CD4-positive, CD25-positive, alpha-beta regulatory T cell (primary cell): Measurements from ENCODE around the gene SIGLEC15. TPM values are rescaled to one million over a fixed set of nuclear protein-coding genes. Genes with fewer than 3 reads are reported as not detected.
"Not testable (repeated sequence)": the region's sequence is repeated elsewhere in the genome, so short reads cannot be mapped to it uniquely, and the experiment has no call there.

Source experiments
- ATAC-seq, 2 donors: fragments of 150-1000 bp; cut with Tn5 transposase; one replicate each; pipeline ENCODE4 v1.10.0; 2021; ENCODE audit warnings: low read depth in 2 of 2, moderate number of reproducible peaks in 2 of 2, moderate library complexity in 1 of 2
- DNase-seq, 3 donors: peaks; one replicate each; pipeline versions ENCODE4 v3.0.0 to v3.0.0-alpha.2; 2012 to 2022; ENCODE audit warnings: mixed read lengths in 1 of 3
- H3K27ac ChIP-seq: one replicate; pipeline ENCODE4 v1.7.0; 2013; ENCODE audit warnings: mild to moderate bottlenecking, low read length; ENCODE audit not compliant: insufficient read depth, poor library complexity, severe bottlenecking
- H3K27me3 ChIP-seq: one replicate; pipeline ENCODE4 v1.7.0; 2013; ENCODE audit warnings: low read length; ENCODE audit not compliant: control insufficient read depth, insufficient read depth
- H3K36me3 ChIP-seq: one replicate; pipeline ENCODE4 v1.7.0; 2013; ENCODE audit warnings: mild to moderate bottlenecking, low read length, moderate library complexity; ENCODE audit not compliant: control insufficient read depth, insufficient read depth
- H3K4me1 ChIP-seq: 2 replicates; pipeline ENCODE4 v1.7.0; 2013; ENCODE audit warnings: mild to moderate bottlenecking, low read length; ENCODE audit not compliant: insufficient read depth, control insufficient read depth, poor library complexity, severe bottlenecking
- H3K4me3 ChIP-seq: one replicate; pipeline ENCODE4 v1.7.0; 2013; ENCODE audit warnings: low read depth, mild to moderate bottlenecking, low read length, moderate library complexity
- H3K9me3 ChIP-seq, 2 experiments: 1 replicate in 1 of 2; 2 replicates in 1 of 2; pipeline ENCODE4 v1.7.0; 2013; ENCODE audit warnings: low read length in 2 of 2, mild to moderate bottlenecking in 1 of 2, moderate library complexity in 1 of 2; ENCODE audit not compliant: control insufficient read depth in 2 of 2
- H3K27ac Mint-ChIP-seq, 3 donors: one replicate each; pipeline ENCODE4 v1.8.0; 2020 to 2022; ENCODE audit warnings: mild to moderate bottlenecking in 3 of 3, mixed read lengths in 3 of 3, moderate library complexity in 2 of 3
- H3K27me3 Mint-ChIP-seq: one replicate; pipeline ENCODE4 v1.8.0; 2022; ENCODE audit warnings: mild to moderate bottlenecking, mixed read lengths
- H3K36me3 Mint-ChIP-seq: one replicate; pipeline ENCODE4 v1.8.0; 2020; ENCODE audit warnings: mixed read lengths
- H3K4me1 Mint-ChIP-seq, 4 donors: one replicate each; pipeline ENCODE4 v1.8.0; 2020 to 2022; ENCODE audit warnings: mixed read lengths in 4 of 4, mild to moderate bottlenecking in 1 of 4
- H3K4me3 Mint-ChIP-seq, 4 donors: one replicate each; pipeline ENCODE4 v1.8.0; 2020 to 2022; ENCODE audit warnings: mild to moderate bottlenecking in 4 of 4, mixed read lengths in 4 of 4, moderate library complexity in 3 of 4
- H3K9me3 Mint-ChIP-seq, 7 donors: one replicate each; pipeline ENCODE4 v1.8.0; 2020 to 2022; ENCODE audit warnings: mixed read lengths in 7 of 7, mild to moderate bottlenecking in 3 of 7, moderate library complexity in 2 of 7
- polyA plus RNA-seq, 4 donors: library from polyadenylated mRNA; unstranded; fragments of 300-500 nt; fragmentation: Illumina TruSeq; gene quantifications; one replicate each; pipeline ENCODE4 v1.2.3, GENCODE V29; 2021
- total RNA-seq: library from RNA; stranded (reverse); gene quantifications from one replicate; pipeline ENCODE4 v1.2.3, GENCODE V29; 2022

The SIGLEC15 gene
- total and polyA plus RNA-seq, 5 donors from 2014 or later = 0.36 TPM; not detected in 4

- Mint-ChIP-seq H3K9me3 (peaks cover 0 to 2% (median 0%) of the 10 kb centered on the region in 7 donors), H3K27me3 (peaks cover 22% of the 10 kb centered on the region), H3K4me3 (no peak overlapping the region), H3K4me1 (peaks cover 0 to 23% (median 4%) of the 10 kb centered on the region in 4 donors), H3K27ac (peak overlapping the region in 2 of 3 donors; percentile 26 to 56), H3K36me3 (no peaks in the 10 kb centered on the region)
- H3K27ac ChIP-seq = no peak overlapping the region
- peaks cover 15% of the 10 kb centered on the region for H3K4me1 ChIP-seq
- no peak for DNase-seq
- H3K27me3 ChIP-seq = peaks cover 15% of the 10 kb centered on the region
- ATAC-seq = no peak
- no peak overlapping the region for H3K4me3 ChIP-seq
- no peaks in the 10 kb centered on the region for H3K36me3 ChIP-seq
- no peaks in the 10 kb centered on the region for H3K9me3 ChIP-seq
Measured at GRCh38 chr18:45841060-45841764, 15.7 kb downstream of the SIGLEC15 start.

GRCh38 chr18:45841765-45842442 lies 16.4 kb downstream of the SIGLEC15 start:
- H3K9me3 ChIP-seq = no peaks in the 10 kb centered on the region
- no peak for ATAC-seq
- Mint-ChIP-seq H3K4me1 (peaks cover 0 to 20% (median 4%) of the 10 kb centered on the region in 4 donors), H3K27ac (peak overlapping the region in 1 of 3 donors; percentile 56), H3K27me3 (peaks cover 21% of the 10 kb centered on the region), H3K9me3 (peaks cover 0 to 2% (median 0%) of the 10 kb centered on the region in 7 donors), H3K4me3 (no peak overlapping the region), H3K36me3 (no peaks in the 10 kb centered on the region)
- peaks cover 15% of the 10 kb centered on the region for H3K4me1 ChIP-seq
- no peak overlapping the region for H3K4me3 ChIP-seq
- no peak overlapping the region for H3K27ac ChIP-seq
- no peaks in the 10 kb centered on the region for H3K36me3 ChIP-seq
- peaks cover 10% of the 10 kb centered on the region for H3K27me3 ChIP-seq
- no peak for DNase-seq

DNA sequence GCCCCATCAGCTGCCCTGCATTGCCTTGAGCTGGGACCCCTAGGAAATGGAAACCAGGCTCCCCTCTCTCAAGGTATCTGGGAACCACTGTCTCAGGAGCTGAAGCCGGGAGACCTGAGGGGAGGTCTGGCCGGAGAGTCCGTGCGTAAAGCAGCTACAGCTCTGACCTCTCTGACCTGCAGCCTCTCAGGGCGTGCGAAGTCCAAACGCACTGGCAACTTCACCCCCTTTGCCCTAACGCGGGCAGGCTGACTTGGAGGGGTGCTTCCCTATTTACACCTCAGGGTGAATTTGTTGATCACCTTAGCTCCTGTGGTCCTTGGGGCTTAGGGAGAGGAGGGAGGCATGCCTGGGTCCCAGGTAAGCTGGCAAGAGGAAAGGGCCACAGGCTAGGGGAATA lies 17.5 kb downstream of the SIGLEC15 start:
- ATAC-seq = no peak
- Histone ChIP-seq H3K27ac (no peak overlapping the region), H3K27me3 (peaks cover 7% of the 10 kb centered on the region), H3K9me3 (no peaks in the 10 kb centered on the region), H3K36me3 (no peaks in the 10 kb centered on the region), H3K4me1 (peaks cover 7% of the 10 kb centered on the region), H3K4me3 (no peak overlapping the region)
- Mint-ChIP-seq H3K27ac (no peak overlapping the region), H3K27me3 (peaks cover 19% of the 10 kb centered on the region), H3K4me3 (no peak overlapping the region), H3K9me3 (peaks cover 0 to 2% (median 0%) of the 10 kb centered on the region in 7 donors), H3K4me1 (peaks cover 0 to 19% (median 4%) of the 10 kb centered on the region in 4 donors), H3K36me3 (no peaks in the 10 kb centered on the region)
- no peak for DNase-seq

GRCh38 chr18:45844938-45845337 lies 19.5 kb downstream of the SIGLEC15 start:
- no peaks in the 10 kb centered on the region for H3K27me3 ChIP-seq
- DNase-seq (no peak), ATAC-seq (no peak)
- H3K27ac ChIP-seq = no peak overlapping the region
- Mint-ChIP-seq H3K36me3 (peaks cover 8% of the 10 kb centered on the region), H3K4me1 (peaks cover 0 to 9% (median 4%) of the 10 kb centered on the region in 4 donors), H3K4me3 (no peak overlapping the region), H3K27me3 (peaks cover 7% of the 10 kb centered on the region), H3K9me3 (peaks cover 0 to 2% (median 0%) of the 10 kb centered on the region in 7 donors), H3K27ac (no peak overlapping the region)
- H3K4me1 ChIP-seq = no peaks in the 10 kb centered on the region
- H3K4me3 ChIP-seq = no peak overlapping the region
- H3K36me3 ChIP-seq = peaks cover 7% of the 10 kb centered on the region
- no peaks in the 10 kb centered on the region for H3K9me3 ChIP-seq

DNA sequence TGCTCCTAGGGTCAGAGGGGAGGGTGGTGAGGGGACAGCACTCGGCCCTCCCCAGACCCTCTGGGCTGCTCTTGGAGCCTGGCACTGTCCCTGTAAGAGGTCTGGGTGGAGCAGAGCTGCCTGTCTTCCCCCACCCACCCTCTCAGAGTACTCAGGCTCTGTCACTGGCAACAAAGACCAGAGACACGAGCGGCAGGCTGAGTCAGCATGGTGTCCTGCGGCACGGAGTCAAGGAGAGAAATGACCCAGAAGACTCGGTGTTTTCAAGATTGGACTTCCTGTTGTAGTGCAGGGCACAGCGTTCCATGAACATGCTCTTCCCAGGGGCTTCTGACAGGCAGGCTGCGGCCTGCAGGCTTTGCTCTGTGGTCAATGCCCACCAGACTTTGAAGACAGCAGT lies 19.9 kb downstream of the SIGLEC15 start:
- H3K27ac ChIP-seq = no peak overlapping the region
- H3K27me3 ChIP-seq = no peaks in the 10 kb centered on the region
- H3K36me3 ChIP-seq = peaks cover 12% of the 10 kb centered on the region
- Mint-ChIP-seq H3K9me3 (peaks cover 0 to 2% (median 0%) of the 10 kb centered on the region in 7 donors), H3K27ac (peak overlapping the region in 1 of 3 donors; percentile 66), H3K4me1 (peaks cover 0 to 9% (median 4%) of the 10 kb centered on the region in 4 donors), H3K36me3 (peaks cover 11% of the 10 kb centered on the region), H3K4me3 (no peak overlapping the region), H3K27me3 (peaks cover 5% of the 10 kb centered on the region)
- no peaks in the 10 kb centered on the region for H3K4me1 ChIP-seq
- H3K9me3 ChIP-seq = no peaks in the 10 kb centered on the region
- no peak overlapping the region for H3K4me3 ChIP-seq
- ATAC-seq (no peak), DNase-seq (no peak)

- peaks cover 0 to 9% (median 3%) of the 10 kb centered on the region in 4 donors for H3K4me1 Mint-ChIP-seq
Measured at GRCh38 chr18:45847119-45847518, 21.6 kb downstream of the SIGLEC15 start.

GRCh38 chr18:45848643-45849042 lies 23.2 kb downstream of the SIGLEC15 start:
- H3K4me3 Mint-ChIP-seq, H3K9me3 Mint-ChIP-seq, ATAC-seq, DNase-seq, H3K9me3 ChIP-seq, H3K4me1 ChIP-seq, H3K27ac ChIP-seq, H3K4me3 ChIP-seq, H3K4me1 Mint-ChIP-seq, H3K27me3 Mint-ChIP-seq, H3K27me3 ChIP-seq: not testable (repeated sequence)
- H3K36me3 Mint-ChIP-seq = peaks cover 34% of the 10 kb centered on the region
- peak overlapping the region in 1 of 3 donors; percentile 34 for H3K27ac Mint-ChIP-seq
- peaks cover 37% of the 10 kb centered on the region for H3K36me3 ChIP-seq

More at GRCh38 chr18:45847119-45847518, 21.6 kb downstream of the SIGLEC15 start:
- no peak overlapping the region for H3K4me3 Mint-ChIP-seq
- H3K27me3 ChIP-seq = no peaks in the 10 kb centered on the region
- H3K27ac Mint-ChIP-seq = peak overlapping the region in 2 of 3 donors; percentile 36 to 58
- no peak for ATAC-seq
- no peaks in the 10 kb centered on the region for H3K27me3 Mint-ChIP-seq
- no peaks in the 10 kb centered on the region for H3K9me3 ChIP-seq
- peaks cover 28% of the 10 kb centered on the region for H3K36me3 ChIP-seq
- no peak overlapping the region for H3K4me3 ChIP-seq
- peaks cover 24% of the 10 kb centered on the region for H3K36me3 Mint-ChIP-seq
- H3K27ac ChIP-seq = no peak overlapping the region
- no peaks in the 10 kb centered on the region for H3K4me1 ChIP-seq
- DNase-seq = no peak
- H3K9me3 Mint-ChIP-seq = no peaks in the 10 kb centered on the region
